BJ (cell line): ENCODE data around the gene SACM1L. TPM values are rescaled to one million over a fixed set of nuclear protein-coding genes. Genes with fewer than 3 reads are reported as not detected.

Experiments
- CTCF ChIA-PET: fragments of 350-600 bp; formaldehyde crosslinking; extraction: SDS; loops from one replicate; lab custom pipeline; 2021; ENCODE audit warnings: antibody characterized with exemption, inconsistent platforms; lab: Yijun Ruan, JAX
- POLR2A ChIA-PET: fragments of 300-600 bp; sonication (Branson Sonifier 250); formaldehyde crosslinking; extraction: SDS; loops from one replicate; lab custom pipeline; 2021; ENCODE audit warnings: antibody characterized with exemption; lab: Charles Lee
- DNase-seq: peaks from one replicate; pipeline ENCODE4 v3.0.0-alpha.2; 2011; ENCODE audit warnings: low read depth
- H3K27me3 ChIP-seq: 2 replicates; pipeline ENCODE4 v1.6.0; 2011; ENCODE audit warnings: low read length; ENCODE audit not compliant: control insufficient read depth, insufficient read depth
- H3K36me3 ChIP-seq: 2 replicates; pipeline ENCODE4 v1.5.1; 2011; ENCODE audit warnings: low read length; ENCODE audit not compliant: control insufficient read depth, insufficient read depth
- H3K4me3 ChIP-seq: 2 replicates; pipeline ENCODE4 v1.5.1; 2011; ENCODE audit warnings: low read depth, mild to moderate bottlenecking, control low read depth, low read length
- CTCF ChIP-seq: IDR thresholded peaks from 2 replicates; pipeline ENCODE4 v1.5.1; 2011; ENCODE audit warnings: low read depth, mild to moderate bottlenecking, control low read depth, inconsistent platforms, low read length, moderate library complexity; ENCODE audit not compliant: insufficient read depth
- polyA plus RNA-seq: library from polyadenylated mRNA; depleted of rRNA; stranded (reverse); fragments of >200 nt; gene quantifications from 2 replicates; pipeline ENCODE4 v1.2.3, GENCODE V29; 2011

The SACM1L gene
- polyA plus RNA-seq, 1 experiment: 10.8 TPM

GRCh38 chr3:45729614-45730013 lies 40.4 kb downstream of the SACM1L start:
- POLR2A ChIA-PET: no interaction called here
- H3K4me3 ChIP-seq: no peak overlapping the region
- no peak for DNase-seq
- peaks cover 7% of the 10 kb centered on the region for H3K36me3 ChIP-seq
- TF ChIP-seq CTCF: no peak
- no peaks in the 10 kb centered on the region for H3K27me3 ChIP-seq
- CTCF ChIA-PET: interaction anchor here (1.0 kb wide), 1 partner anchor 218 kb away, joined by 4 read pairs; no protein-coding TSS in a partner anchor

GRCh38 chr3:45730409-45731154 lies 41.4 kb downstream of the SACM1L start:
- H3K36me3 ChIP-seq: peaks cover 8% of the 10 kb centered on the region
- DNase-seq: no peak
- no peak for TF ChIP-seq CTCF
- POLR2A ChIA-PET: no interaction called here
- H3K27me3 ChIP-seq: no peaks in the 10 kb centered on the region
- no peak overlapping the region for H3K4me3 ChIP-seq
- CTCF ChIA-PET: no interaction called here

GRCh38 chr3:45736707-45737106 lies 47.5 kb downstream of the SACM1L start:
- TF ChIP-seq CTCF: no peak
- no peak overlapping the region for H3K4me3 ChIP-seq
- H3K27me3 ChIP-seq: no peaks in the 10 kb centered on the region
- no peak for DNase-seq
- POLR2A ChIA-PET: no interaction called here
- CTCF ChIA-PET: interaction anchor here (0.8 to 1.0 kb wide), 3 partner anchors 11 to 96 kb away, joined by 3 to 4 read pairs (median 3); no protein-coding TSS in a partner anchor
- peaks cover 18% of the 10 kb centered on the region for H3K36me3 ChIP-seq

- TF ChIP-seq CTCF: no peak
- Histone ChIP-seq H3K27me3 (no peaks in the 10 kb centered on the region), H3K4me3 (no peak overlapping the region), H3K36me3 (peaks cover 20% of the 10 kb centered on the region)
- ChIA-PET CTCF (no interaction called here), POLR2A (no interaction called here)
- DNase-seq: no peak
Observed at GRCh38 chr3:45737234-45737633, 48.0 kb downstream of the SACM1L start.

GRCh38 chr3:45739991-45740390 lies 50.8 kb downstream of the SACM1L start:
- ChIA-PET POLR2A (no interaction called here), CTCF (no interaction called here)
- Histone ChIP-seq H3K36me3 (peaks cover 17% of the 10 kb centered on the region), H3K27me3 (no peaks in the 10 kb centered on the region), H3K4me3 (no peak overlapping the region)
- no peak for TF ChIP-seq CTCF
- DNase-seq: no peak
